ENCODE measurements around the gene MFSD2B. TPM values are rescaled to one million over a fixed set of nuclear protein-coding genes. Genes with fewer than 3 reads are reported as not detected.

MFSD2B gene
- total RNA-seq, 2 donors from 2014 or later, result 0.14 TPM; not detected in 1

- ATAC-seq (ENCODE audit: insufficient number of reproducible peaks, low FRiP score, low read depth), result no peak
- no peak for DNase-seq (ENCODE audit: low spot score)
- no peak for TF ChIP-seq CTCF (IDR thresholded peaks at IDR 0.05)
- Histone ChIP-seq H3K9me3 (no peaks in the 10 kb centered on the region), H3K4me3 (no peak overlapping the region), H3K36me3 (peaks cover 7% of the 10 kb centered on the region), H3K4me1 (ENCODE audit: control insufficient read depth in 1 of 2, low read depth in 2 of 2) (no peaks in the 10 kb centered on the region), H3K27me3 (replicated peaks; ENCODE audit: insufficient read depth) (no peaks in the 10 kb centered on the region), H3K27ac (no peak overlapping the region)
These were observed 10.4 kb downstream of the MFSD2B start for GRCh38 chr2:24020244-24020643.

GRCh38 chr2:24021122-24021998 lies 11.5 kb downstream of the MFSD2B start:
- no peak overlapping the region for H3K27ac ChIP-seq
- DNase-seq (ENCODE audit: low spot score) (no peak), ATAC-seq (ENCODE audit: insufficient number of reproducible peaks, low FRiP score, low read depth) (no peak)
- no peak overlapping the region for H3K4me3 ChIP-seq
- H3K9me3 ChIP-seq, result no peaks in the 10 kb centered on the region
- H3K36me3 ChIP-seq, result peaks cover 7% of the 10 kb centered on the region
- H3K4me1 ChIP-seq (ENCODE audit: control insufficient read depth in 1 of 2, low read depth in 2 of 2), result no peaks in the 10 kb centered on the region
- H3K27me3 ChIP-seq (replicated peaks; ENCODE audit: insufficient read depth), result no peaks in the 10 kb centered on the region
- no peak for TF ChIP-seq CTCF (IDR thresholded peaks at IDR 0.05)

- DNase-seq (ENCODE audit: low spot score) (no peak), ATAC-seq (ENCODE audit: insufficient number of reproducible peaks, low FRiP score, low read depth) (no peak)
- H3K9me3 ChIP-seq, result no peaks in the 10 kb centered on the region
- H3K4me1 ChIP-seq (ENCODE audit: control insufficient read depth in 1 of 2, low read depth in 2 of 2), result no peaks in the 10 kb centered on the region
- no peak for TF ChIP-seq CTCF (IDR thresholded peaks at IDR 0.05)
- no peak overlapping the region for H3K27ac ChIP-seq
- no peak overlapping the region for H3K4me3 ChIP-seq
- H3K27me3 ChIP-seq (replicated peaks; ENCODE audit: insufficient read depth), result no peaks in the 10 kb centered on the region
- H3K36me3 ChIP-seq, result peaks cover 7% of the 10 kb centered on the region
These were observed 12.6 kb downstream of the MFSD2B start for GRCh38 chr2:24022324-24022974.

GRCh38 chr2:24022975-24023575 lies 13.2 kb downstream of the MFSD2B start:
- no peak overlapping the region for H3K4me3 ChIP-seq
- DNase-seq (ENCODE audit: low spot score), result no peak
- TF ChIP-seq CTCF (IDR thresholded peaks at IDR 0.05), result no peak
- ATAC-seq (ENCODE audit: insufficient number of reproducible peaks, low FRiP score, low read depth), result no peak
- no peaks in the 10 kb centered on the region for H3K9me3 ChIP-seq
- H3K27ac ChIP-seq, result no peak overlapping the region
- H3K4me1 ChIP-seq (ENCODE audit: control insufficient read depth in 1 of 2, low read depth in 2 of 2), result no peaks in the 10 kb centered on the region
- peaks cover 9% of the 10 kb centered on the region for H3K36me3 ChIP-seq
- H3K27me3 ChIP-seq (replicated peaks; ENCODE audit: insufficient read depth), result no peaks in the 10 kb centered on the region

GRCh38 chr2:24024018-24024417 lies 14.1 kb downstream of the MFSD2B start:
- TF ChIP-seq CTCF (IDR thresholded peaks at IDR 0.05), result no peak
- H3K36me3 ChIP-seq, result peaks cover 15% of the 10 kb centered on the region
- H3K27ac ChIP-seq, result no peak overlapping the region
- ATAC-seq (ENCODE audit: insufficient number of reproducible peaks, low FRiP score, low read depth) (no peak), DNase-seq (ENCODE audit: low spot score) (no peak)
- no peaks in the 10 kb centered on the region for H3K9me3 ChIP-seq
- H3K4me1 ChIP-seq (ENCODE audit: control insufficient read depth in 1 of 2, low read depth in 2 of 2), result no peaks in the 10 kb centered on the region
- no peaks in the 10 kb centered on the region for H3K27me3 ChIP-seq (replicated peaks; ENCODE audit: insufficient read depth)
- H3K4me3 ChIP-seq, result no peak overlapping the region
